ENCODE data around the gene ANKRD6.

ANKRD6 gene

DNA sequence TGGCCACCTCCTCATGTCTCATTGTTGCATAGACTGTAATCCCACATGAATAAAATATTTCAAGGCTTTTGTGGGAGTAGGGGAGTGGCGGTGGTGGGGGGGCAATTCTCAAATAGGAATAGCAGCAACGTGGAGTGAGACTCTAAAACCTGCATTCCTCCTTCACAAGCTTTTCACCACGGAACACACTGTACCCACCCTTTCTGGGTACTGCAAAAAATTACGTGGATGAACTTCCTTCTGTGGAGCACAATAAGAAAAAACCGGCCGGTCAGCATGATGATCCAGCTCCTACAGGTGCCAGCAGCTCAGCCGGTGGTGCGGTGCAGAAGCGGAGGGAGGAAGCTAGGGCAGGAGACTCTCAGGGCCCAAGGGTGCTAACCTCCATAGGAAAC is 19.9 kb upstream of the ANKRD6 start:
- DNase-seq (ENCODE audit: low read depth), result no peak

DNA sequence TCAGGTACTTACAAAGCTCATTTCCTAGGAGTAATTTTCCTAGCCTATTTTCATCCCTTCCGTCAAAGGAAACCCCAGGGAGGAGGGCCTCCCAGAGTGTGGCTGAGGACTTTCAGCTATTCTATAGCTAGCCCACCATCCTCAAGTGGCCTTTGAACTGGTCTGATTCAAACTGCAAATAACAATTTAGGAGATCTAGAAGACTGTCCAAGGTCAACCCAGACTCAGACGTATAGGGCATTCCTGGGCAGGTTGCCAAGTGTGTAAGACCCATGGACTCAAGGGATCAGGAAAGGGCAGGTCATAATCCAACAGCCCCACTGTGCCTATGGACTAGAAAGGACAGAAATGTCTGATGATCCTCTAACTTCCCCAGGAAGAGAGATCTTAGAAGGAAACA is 18.7 kb upstream of the ANKRD6 start:
- no peak for DNase-seq (ENCODE audit: low read depth)

DNA sequence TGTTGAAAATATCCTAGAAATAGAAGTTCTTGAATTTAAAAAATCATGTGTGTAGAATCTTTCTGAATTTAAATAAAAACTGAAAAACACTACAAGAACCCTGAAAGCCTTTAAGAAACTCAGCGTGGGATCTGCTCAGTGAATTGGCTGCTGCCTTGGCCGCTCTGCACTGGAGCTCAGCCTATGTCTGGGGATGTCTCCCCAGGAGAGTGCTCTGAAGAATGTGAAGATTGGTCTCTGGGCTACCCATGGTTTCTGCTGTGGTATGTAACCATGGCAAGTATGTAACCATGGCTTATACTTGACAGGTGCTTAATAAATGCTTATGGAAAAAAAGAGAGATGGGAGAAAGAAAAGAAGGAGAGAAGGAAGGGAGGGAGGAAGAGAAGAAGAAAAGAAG is 17.8 kb upstream of the ANKRD6 start:
- no peak for DNase-seq (ENCODE audit: low read depth)

DNA sequence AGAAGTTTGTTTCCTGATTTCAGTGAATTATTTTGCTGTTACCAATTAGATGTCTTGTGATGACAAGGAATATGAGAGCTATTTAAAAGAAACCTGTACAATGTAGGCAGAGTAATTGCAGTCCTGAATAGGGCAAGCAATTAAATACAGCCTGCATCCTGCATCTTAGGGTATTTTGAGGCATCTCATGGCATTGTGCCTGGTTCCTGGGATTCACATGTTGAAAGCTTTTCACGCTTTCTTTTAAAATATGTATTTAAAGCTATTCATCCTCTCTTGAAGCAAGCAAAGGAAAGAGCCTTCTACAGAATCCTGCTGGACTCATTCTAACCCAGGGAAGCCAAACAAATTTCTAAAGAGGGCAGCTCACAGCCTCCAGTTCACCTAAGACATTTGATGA is 16.2 kb upstream of the ANKRD6 start:
- no peak for DNase-seq (ENCODE audit: low read depth)

DNA sequence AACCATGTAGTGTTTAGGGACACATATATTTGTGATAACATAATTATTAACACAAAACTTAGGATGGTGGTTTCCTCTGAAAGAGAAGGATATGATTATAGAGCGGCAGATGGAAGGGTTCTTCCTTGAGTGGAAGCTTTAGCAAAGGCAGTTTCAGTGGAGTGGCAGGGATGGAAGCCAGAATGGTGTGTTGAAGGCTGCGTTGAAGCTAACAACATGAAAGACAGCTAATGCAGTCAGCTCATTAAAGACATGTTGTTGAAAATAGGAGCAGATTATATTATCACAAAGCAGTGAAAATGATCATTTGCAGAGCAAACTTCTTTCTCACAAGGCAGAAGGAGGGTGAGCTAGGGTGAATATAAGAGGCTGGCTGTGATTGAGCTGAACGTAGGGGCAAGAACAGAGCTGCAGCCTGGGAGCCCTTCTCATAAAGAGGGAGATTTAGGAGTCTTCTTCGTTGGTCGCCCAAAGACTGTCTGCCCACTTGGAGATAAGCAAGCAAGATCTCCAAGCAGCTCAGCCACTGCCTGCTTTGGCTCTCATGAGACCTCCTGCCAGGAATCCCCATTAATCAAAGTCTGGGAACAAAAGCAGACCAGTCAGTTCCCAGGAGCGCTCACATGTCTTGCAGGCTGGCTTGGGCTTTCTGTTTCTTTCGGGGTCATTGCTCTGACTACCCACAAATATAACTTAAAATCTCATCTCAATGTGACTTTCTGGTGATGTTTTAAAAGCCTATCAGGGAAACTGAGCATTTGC is 2.6 kb upstream of the ANKRD6 start:
- peak; percentile 23 for DNase-seq (ENCODE audit: low read depth)

DNA sequence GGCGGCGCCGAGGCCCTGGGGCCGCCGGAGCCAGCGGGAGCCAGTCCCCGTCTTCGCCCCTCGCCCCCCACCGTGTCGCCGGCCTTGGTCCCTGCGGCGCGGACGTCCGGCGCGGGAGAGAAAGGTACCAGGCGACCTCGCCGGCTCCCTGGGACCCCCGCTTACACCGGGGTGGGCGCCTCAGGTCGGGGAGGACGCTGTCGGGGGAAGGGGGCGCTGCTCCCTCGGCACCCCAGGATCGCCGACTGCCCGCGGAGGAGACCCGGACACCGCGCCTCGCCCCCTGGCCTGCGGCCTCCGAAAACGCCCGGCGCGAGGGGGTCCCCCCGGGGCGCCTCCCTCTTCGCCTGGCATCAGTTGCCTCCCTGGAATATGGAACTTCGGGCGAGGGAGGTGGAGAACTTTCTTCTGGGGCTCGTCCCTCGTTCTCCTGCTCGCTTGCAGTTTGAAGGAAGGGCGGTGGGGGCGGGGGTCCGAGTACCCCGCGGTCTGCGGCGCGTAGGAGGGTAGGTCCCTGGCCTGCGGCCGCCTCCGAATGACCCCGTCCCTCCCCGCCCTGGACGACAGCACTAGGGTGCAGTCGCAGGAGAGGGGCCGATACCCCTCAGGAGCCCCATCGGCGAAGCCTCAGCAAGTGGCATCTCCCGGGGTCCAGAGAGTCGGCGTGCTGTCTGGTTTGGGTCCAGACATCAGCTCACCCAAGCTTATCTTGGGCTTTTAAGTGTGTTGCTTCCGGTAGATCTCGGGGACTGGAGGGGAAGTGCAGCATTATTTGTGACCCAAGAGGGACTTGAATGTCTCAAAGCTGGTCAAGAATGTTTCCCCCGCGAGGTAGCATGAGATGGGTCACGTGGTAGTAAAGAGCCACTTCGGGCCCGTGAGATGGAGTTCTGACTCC is 549 bp downstream of the ANKRD6 start:
- DNase-seq (ENCODE audit: low read depth), result no peak

DNA sequence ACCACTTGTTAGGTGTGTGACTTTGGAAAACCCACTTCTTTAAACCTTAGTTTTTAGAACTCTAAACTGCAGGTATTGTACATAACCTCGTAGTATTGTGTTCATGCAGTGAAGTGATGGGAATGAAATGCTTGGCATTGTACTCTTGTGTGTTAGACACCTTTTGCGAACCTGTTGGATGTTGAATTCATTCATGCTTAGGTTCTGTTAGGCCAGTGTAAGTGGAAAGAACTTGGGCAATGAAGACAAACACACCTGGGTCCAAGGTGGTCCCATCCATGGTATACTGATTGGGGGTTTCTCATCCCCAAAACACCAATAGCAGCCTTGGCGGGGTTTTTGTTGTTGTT is 1.2 kb downstream of the ANKRD6 start:
- DNase-seq (ENCODE audit: low read depth), result no peak

DNA sequence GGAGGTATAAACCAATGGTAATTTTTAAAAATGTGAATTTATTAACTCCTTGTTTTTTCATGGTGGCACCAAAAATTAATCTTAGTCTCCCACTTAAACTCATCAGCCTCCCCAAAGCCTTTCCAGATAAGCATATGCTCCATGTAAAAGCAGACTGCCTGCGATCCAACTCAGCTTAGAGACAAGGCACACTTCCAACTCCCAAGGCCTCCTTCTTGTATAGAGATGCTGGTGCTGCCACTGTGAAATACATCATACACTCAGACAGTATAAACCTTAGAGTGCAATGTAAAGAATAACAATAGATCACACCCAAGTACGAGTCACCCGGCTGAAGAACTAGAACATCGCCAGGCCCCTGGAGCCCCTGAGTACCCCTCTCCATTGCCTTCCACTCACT is 2.0 kb downstream of the ANKRD6 start:
- DNase-seq (ENCODE audit: low read depth), result no peak

DNA sequence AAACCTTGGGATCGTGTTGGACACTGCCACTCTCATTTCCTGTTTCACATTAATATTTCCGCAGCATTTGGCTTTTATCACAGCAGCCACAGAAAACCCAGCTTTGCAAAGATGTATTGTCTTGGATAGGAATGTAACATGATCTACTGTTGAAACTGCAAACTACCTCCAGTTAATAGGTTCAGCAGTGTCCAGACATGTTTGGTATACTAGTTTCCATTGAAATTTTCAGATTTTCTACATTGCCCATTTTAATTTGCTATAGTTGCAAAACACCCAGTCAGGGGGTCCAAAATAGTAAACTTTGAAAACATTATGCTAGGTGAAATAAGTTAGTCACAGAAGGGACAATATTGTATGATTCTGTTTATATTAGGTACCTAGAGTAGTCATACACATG is 3.3 kb downstream of the ANKRD6 start:
- DNase-seq (ENCODE audit: low read depth), result no peak

DNA sequence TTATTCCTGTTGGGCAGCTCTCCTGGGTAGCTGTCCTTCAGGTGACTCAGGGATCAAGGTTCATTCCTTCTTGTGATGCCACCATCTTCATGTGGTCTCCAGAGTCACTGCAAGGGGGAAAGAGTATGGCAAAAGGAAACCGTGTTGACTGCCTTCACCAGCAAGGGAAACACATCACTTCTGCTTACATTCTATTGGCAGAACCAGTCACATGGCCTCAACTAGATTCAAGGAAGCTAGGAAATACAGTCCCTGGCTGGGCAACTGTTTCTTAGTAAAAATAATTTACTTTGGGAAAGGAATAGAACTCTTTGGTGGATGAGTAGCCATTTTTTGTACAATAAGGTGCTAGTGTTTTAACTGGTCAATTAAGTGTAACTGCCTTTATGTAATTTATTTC is 5.3 kb downstream of the ANKRD6 start:
- DNase-seq (ENCODE audit: low read depth), result no peak

DNA sequence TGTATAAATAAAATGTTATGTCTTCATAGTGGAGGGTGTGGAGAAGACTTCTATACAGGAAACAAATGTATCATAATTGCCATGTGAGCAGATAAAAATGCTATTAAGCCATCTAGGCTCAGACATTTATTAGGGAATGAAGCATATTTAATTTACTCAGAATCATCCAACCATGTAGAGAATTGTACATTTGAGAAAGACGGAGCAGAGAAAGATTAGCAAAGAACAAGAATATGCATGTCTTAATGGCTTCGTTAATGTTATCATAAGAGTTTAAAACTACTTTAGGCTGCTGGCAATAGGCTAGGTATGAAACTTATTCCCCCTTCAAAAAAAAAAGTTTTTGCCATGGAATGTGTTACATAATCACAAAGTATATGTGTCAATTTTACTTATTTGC is 6.1 kb downstream of the ANKRD6 start:
- DNase-seq (ENCODE audit: low read depth), result no peak

DNA sequence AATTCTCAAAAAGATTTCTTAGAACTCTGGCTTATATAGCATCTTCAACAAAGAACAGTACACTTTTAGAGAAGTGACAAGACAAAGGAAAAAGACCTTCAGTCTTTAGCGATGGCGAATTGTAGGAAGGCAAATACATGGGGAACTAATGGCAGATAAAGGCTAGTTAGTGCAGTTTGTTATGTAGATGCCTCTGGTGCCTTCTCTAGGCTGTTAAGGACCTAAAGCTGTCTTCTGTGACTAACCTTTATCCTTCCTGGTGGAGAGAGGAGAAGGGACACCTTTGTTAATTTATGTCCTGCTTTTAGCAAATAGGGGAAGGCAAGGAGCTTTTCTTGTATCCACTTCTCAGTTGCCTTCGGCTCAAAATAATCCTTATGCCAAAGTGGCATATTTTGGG is 7.2 kb downstream of the ANKRD6 start:
- DNase-seq (ENCODE audit: low read depth), result no peak

DNA sequence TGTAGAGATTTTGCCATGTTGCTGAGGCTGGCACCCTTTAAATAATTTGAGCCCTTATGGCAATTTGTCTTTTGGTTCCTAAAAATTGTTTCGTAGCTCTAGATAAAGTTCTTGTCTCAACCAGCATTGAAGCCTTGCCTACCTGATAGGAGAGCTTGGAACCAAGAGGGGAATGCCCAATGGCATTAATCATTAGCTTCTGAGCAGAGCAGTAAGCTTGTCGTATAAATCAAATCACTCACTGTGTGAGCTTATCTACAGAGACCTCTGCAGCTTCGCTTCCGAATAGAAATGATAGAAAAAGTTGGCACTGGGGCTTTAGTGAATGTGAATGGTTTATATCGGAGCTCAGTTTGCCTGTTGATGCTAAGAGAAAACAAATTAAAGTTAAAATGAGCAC is 10.7 kb downstream of the ANKRD6 start:
- DNase-seq (ENCODE audit: low read depth), result no peak

DNA sequence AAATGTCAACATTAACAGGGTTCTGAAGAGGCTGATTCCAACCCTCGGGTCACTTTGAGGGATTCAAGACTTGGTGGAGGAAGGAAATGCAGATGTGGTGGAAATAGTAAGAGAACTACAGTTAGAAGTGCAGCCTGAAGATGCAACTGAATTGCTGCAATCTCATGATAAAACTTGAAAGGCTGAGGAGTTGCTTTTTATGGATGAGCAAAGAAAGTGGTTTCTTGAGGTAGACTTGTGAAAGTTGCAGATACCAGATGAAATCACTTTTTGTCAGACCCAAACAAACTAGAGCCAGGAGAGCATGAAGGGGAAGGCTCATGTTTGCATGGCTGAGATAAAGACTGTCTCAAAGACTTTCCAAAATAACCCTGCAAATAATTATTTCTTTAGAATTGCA is 16.2 kb downstream of the ANKRD6 start:
- DNase-seq (ENCODE audit: low read depth), result no peak

DNA sequence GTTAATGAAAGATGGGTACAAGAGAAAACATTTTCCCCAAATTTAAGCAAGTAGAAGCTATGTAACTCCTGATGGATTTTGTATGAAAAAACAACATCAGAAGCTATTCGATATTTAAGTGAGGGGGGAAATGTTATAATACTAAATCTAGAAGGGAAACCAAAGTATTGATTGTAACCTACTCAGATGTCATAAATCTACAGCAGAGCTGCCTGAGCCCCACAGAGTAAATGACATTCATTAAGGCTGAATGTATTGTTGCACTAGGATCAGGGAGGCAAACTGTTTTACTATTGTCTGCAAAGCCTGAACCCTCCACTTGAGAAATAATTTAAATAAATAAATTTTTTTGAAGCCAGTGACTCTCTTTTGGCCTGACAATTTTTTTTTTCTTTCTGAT is 19.3 kb downstream of the ANKRD6 start:
- DNase-seq (ENCODE audit: low read depth), result no peak

DNA sequence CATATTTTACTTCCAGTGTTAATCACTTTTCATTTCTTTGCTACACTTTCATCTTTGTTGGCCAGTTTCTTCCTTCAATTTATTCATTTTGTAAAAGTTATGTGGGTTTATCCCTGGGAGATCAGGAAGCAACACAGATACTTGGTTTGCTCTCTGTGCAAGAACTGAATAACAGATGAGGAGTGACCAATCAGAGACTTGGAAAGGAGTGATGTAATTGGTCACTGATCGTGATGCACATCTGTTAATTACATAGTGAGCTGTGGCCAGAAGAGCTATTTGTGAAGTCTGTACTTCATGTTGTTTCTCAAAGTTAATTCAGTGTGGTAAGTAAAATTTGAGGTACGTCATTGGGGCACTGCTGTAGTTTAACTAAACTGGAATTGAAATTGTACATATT is 21.3 kb downstream of the ANKRD6 start:
- no peak for DNase-seq (ENCODE audit: low read depth)

DNA sequence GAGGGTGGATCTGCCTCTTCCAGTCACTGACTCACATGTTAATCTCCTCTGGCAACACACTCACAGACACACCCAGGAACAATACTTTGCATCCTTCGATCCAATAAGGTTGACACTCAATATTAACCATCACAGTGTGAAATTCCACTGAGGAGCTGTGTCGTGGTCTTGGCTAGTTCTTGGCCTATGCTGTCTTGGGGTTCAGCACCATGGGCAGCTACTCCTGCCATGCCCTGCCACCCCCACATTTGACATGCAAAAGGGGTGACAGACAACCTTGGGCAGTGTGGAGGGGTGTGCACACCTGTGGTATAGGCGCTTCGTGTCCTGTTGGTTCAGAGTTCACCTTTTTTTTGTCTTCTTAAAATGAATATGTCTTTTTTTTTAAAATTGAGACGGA is 25.8 kb downstream of the ANKRD6 start:
- DNase-seq (ENCODE audit: low read depth), result no peak

DNA sequence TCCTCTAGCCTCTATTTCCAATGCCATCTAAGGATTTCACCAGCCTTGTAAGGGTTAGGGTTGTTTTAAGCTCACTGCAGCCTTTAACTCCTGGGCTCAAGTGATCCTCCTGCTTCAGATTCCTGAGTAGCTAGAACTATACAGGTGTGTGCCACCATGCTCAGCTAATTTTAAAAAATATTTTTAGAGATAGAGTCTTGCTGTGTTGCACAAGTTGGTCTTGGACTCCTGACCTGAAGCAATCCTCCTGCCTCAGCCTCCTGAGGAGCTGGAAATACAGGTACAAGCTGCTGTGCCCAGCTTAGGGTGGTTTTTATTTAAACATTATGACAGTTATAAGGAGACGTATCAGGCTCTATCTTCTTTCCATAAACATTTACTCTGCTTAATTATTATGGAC is 26.5 kb downstream of the ANKRD6 start:
- DNase-seq (ENCODE audit: low read depth), result no peak

DNA sequence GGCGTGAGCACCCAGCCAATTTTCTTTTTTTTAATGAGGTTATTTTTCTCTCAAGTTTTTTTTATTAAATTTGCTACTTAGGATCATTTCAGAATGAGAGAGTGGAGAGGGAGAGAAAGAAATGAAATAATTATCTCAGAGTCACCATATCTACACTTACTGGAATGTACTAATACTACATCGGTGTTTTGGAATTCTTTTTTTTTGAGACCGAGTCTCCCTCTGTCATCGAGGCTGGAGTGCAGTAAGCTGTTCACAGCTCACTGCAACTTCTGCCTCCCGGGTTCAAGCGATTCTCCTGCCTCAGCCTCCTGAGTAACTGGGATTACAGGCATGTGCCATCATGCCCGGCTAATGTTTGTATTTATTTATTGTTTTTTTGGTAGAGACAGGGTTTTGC is 27.8 kb downstream of the ANKRD6 start:
- no peak for DNase-seq (ENCODE audit: low read depth)

DNA sequence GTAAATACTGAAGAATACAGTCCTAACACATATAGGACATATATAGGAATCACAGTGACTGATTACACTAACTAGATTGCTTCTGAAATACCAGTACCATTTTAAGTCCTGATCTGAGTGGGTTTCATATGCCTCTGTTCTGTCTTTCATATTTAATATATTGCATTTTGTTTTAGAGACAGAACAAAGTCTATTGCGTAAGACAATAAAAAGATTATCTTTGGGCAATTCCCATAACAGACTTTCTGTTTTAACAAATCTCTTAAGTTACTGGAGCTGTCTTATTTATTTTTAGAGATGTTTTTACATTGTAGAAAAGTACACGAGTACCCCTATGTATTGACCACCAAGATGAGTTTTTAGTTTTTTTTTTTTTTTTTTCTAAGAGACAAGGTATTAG is 29.6 kb downstream of the ANKRD6 start:
- DNase-seq (ENCODE audit: low read depth), result no peak

DNA sequence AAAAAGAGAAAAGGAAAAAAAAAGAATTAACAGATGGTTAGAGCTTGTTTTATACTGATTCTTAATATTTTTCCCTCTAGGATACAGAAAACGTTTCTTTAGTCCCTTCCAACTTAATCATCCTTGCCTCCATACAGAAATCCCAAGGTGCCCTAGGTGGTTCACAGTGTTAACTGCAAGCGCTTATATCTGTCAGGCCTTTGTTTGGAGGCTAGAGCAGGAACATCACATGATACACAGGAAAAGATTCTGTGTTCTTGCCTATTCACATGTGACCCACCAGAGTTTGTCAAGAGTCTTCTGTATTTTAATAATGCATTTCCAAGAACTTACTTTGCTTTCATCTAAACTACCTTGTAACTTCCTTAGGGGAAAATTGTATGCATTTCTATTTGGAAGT is 31.3 kb downstream of the ANKRD6 start:
- DNase-seq (ENCODE audit: low read depth), result no peak

DNA sequence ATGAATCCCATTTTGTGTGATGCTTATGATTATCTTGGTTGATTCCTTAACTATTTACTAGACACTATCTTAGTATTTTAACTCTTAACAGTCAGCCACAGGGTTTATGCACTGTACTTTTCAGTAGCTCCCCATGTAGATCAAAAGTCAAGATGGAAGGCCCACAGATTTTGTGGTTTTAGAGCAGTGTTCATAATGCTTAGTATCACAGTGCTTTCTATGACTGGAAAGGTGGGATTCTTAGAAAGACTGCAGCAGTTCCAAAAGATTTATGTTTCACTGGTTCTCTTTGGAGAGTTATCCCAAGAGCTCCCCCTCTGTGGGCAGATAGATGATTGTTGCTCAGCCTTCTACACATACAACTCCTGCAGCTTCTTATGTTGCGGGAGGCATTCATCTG is 34.5 kb downstream of the ANKRD6 start:
- DNase-seq (ENCODE audit: low read depth), result no peak

DNA sequence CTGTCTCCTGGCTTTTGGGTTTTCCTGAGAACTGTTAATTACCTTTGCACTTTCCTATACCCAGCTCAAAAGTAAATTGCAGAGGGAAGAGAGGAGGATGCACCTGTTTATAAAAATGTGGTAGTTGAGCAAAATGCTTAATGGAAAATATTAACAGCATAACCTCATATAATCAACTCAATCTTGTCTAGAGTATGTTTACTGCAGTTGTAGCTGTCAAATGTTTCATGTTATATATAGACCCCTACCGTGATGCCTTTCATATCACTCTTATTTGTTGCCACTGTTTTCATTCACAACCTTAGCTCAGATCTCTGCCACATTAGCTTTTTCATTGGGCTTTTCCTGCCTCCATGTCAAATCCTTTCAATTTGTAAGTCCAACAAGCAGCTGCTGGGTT is 36.0 kb downstream of the ANKRD6 start:
- no peak for DNase-seq (ENCODE audit: low read depth)

All from amniotic epithelial cell (primary cell).